Measurements from ENCODE around the gene TUBA4B.

GRCh38 chr2:219261024-219261855 lies 8.2 kb downstream of the TUBA4B start:
- TF ChIP-seq CTCF (IDR thresholded peaks at IDR 0.05) (no peak), POLR2A (IDR thresholded peaks at IDR 0.05) (no peak), POLR2AphosphoS5 (IDR thresholded peaks at IDR 0.05) (no peak)

Measured in upper lobe of left lung (tissue), 4 donors.